OCI-LY3 (cell line): ENCODE data around the gene QDPR.
A peak's percentile ranks its signal among the peaks of the same experiment; 100 is the strongest.

Source experiments
- H2AFZ ChIP-seq: fragments of 200-600, 300-600 bp; shearing (Covaris generic); 2 replicates; pipeline ENCODE4 v1.6.0; 2014; ENCODE audit warnings: antibody characterized with exemption, low read depth, low read length
- H3K27ac ChIP-seq: fragments of 200-600, 300-600 bp; sonication (generic); 2 replicates; pipeline ENCODE4 v1.5.1; 2014; ENCODE audit warnings: mild to moderate bottlenecking, low read length, moderate library complexity, mixed read lengths
- H3K27me3 ChIP-seq: fragments of 200-600, 300-600 bp; sonication (generic); 2 replicates; pipeline ENCODE4 v1.6.1; 2014; ENCODE audit warnings: low read depth, low read length, mixed read lengths
- H3K36me3 ChIP-seq: fragments of 200-600, 300-600 bp; sonication (generic); replicated peaks from 2 replicates; pipeline ENCODE3; 2014; ENCODE audit warnings: low read depth, low read length, mixed read lengths
- H3K4me1 ChIP-seq: fragments of 300-600, 200-600 bp; sonication (generic); 2 replicates; pipeline ENCODE4 v1.6.1; 2014; ENCODE audit warnings: low read length, mixed read lengths
- H3K4me2 ChIP-seq: fragments of 200-600, 300-600 bp; sonication (generic); 2 replicates; pipeline ENCODE4 v1.6.1; 2014; ENCODE audit warnings: low read length, mixed read lengths
- H3K4me3 ChIP-seq: fragments of 300-600, 200-600 bp; sonication (generic); 2 replicates; pipeline ENCODE4 v1.5.1; 2014; ENCODE audit warnings: antibody characterized with exemption, mild to moderate bottlenecking, low read length, moderate library complexity
- H3K79me2 ChIP-seq: fragments of 300-600, 200-600 bp; shearing (Covaris generic); 2 replicates; pipeline ENCODE4 v1.6.1; 2014; ENCODE audit warnings: mild to moderate bottlenecking, low read length, mixed read lengths
- H3K9ac ChIP-seq: fragments of 300-600, 200-600 bp; shearing (Covaris generic); 2 replicates; pipeline ENCODE4 v1.6.0; 2014; ENCODE audit warnings: mild to moderate bottlenecking, low read length, moderate library complexity
- H3K9me3 ChIP-seq: fragments of 200-600, 300-600 bp; shearing (Covaris generic); 2 replicates; pipeline ENCODE4 v1.6.1; 2014; ENCODE audit warnings: low read length, mixed read lengths; ENCODE audit not compliant: insufficient read depth
- H4K20me1 ChIP-seq: fragments of 200-600, 300-600 bp; sonication (generic); 2 replicates; pipeline ENCODE4 v1.6.1; 2016; ENCODE audit warnings: low read length, mixed read lengths; ENCODE audit not compliant: insufficient read depth
- EZH2phosphoT487 ChIP-seq: fragments of 200-600 bp; shearing (Covaris generic); IDR thresholded peaks from 2 replicates; pipeline ENCODE4 v1.6.1; 2018; ENCODE audit warnings: antibody characterized with exemption, mixed run types, low read depth
- TF ChIP-seq, protein P1 (sequence below): fragments of 200-600, 300-600 bp; sonication (generic); IDR thresholded peaks from 2 replicates; pipeline ENCODE4 v1.5.1; 2014; ENCODE audit warnings: antibody characterized with exemption, low read length, low read depth

QDPR gene

DNA sequence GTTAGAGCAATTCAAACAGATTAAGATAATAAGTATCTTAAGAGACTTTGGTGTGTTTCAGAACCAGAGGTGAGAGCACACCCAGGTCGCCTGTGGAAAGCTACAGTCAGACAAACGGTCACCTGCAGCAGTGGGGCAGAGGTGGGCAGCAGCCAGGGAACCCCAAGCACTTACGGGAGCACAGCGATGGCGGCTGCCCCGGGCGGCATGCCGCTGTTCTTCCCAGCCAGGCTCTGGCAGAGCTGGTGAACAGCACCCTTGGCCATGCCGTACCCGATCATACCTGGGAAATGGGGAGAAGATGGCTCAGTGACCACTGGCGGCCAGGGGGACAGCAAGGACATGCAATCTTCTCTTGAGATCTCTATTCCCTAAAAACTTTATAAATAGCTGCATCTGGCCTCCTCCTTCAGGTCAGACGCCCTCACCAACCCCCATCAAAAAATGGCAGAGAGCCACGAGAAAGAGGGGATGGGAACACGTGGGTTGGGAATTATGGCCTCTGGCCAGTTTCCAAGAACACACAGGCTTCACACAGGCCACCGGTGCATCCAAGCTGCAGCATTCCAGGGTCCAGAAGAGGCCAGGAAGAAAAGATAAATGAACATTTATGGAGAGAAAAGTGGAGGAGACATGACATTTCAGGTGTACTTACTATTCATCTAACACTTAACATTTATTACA lies 19.7 kb downstream of the QDPR start:
- no peak overlapping the region for H2AFZ ChIP-seq
- H3K79me2 ChIP-seq = no peaks in the 10 kb centered on the region
- H3K27ac ChIP-seq = no peak overlapping the region
- peaks cover 13% of the 10 kb centered on the region for H3K4me1 ChIP-seq
- TF ChIP-seq EZH2phosphoT487 = no peak
- TF ChIP-seq, protein P1, sequence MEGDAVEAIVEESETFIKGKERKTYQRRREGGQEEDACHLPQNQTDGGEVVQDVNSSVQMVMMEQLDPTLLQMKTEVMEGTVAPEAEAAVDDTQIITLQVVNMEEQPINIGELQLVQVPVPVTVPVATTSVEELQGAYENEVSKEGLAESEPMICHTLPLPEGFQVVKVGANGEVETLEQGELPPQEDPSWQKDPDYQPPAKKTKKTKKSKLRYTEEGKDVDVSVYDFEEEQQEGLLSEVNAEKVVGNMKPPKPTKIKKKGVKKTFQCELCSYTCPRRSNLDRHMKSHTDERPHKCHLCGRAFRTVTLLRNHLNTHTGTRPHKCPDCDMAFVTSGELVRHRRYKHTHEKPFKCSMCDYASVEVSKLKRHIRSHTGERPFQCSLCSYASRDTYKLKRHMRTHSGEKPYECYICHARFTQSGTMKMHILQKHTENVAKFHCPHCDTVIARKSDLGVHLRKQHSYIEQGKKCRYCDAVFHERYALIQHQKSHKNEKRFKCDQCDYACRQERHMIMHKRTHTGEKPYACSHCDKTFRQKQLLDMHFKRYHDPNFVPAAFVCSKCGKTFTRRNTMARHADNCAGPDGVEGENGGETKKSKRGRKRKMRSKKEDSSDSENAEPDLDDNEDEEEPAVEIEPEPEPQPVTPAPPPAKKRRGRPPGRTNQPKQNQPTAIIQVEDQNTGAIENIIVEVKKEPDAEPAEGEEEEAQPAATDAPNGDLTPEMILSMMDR = no peak
- H3K36me3 ChIP-seq = peaks cover 33% of the 10 kb centered on the region
- no peaks in the 10 kb centered on the region for H3K9me3 ChIP-seq
- H3K4me2 ChIP-seq = no peak overlapping the region
- H4K20me1 ChIP-seq = no peaks in the 10 kb centered on the region
- no peaks in the 10 kb centered on the region for H3K27me3 ChIP-seq
- no peak overlapping the region for H3K4me3 ChIP-seq
- H3K9ac ChIP-seq = no peak overlapping the region

DNA sequence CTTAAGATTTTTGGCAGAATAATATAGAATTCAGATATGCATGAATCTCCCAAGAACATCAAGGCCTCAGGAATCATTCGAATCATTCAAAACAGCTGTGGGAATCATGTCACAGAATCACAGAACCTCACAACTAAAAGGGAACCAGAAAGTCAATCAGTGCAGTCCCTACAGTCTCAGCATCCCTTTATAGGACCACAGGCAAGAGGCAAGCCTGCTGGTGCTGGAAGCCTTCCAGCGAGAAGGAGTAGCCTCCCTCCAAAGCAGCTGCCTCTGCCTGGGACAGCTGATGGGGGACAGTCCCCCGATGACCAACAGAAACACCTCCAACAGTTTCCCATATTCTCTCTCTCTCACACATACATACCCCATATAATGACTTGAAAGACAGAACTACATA lies 20.7 kb downstream of the QDPR start:
- Histone ChIP-seq H2AFZ (no peak overlapping the region), H3K36me3 (peaks cover 42% of the 10 kb centered on the region), H3K27ac (no peak overlapping the region), H4K20me1 (no peaks in the 10 kb centered on the region), H3K4me1 (peaks cover 13% of the 10 kb centered on the region), H3K4me3 (no peak overlapping the region), H3K79me2 (no peaks in the 10 kb centered on the region), H3K9me3 (no peaks in the 10 kb centered on the region), H3K4me2 (no peak overlapping the region), H3K9ac (no peak overlapping the region), H3K27me3 (no peaks in the 10 kb centered on the region)
- TF ChIP-seq, protein P1 = no peak
- TF ChIP-seq EZH2phosphoT487 = no peak

DNA sequence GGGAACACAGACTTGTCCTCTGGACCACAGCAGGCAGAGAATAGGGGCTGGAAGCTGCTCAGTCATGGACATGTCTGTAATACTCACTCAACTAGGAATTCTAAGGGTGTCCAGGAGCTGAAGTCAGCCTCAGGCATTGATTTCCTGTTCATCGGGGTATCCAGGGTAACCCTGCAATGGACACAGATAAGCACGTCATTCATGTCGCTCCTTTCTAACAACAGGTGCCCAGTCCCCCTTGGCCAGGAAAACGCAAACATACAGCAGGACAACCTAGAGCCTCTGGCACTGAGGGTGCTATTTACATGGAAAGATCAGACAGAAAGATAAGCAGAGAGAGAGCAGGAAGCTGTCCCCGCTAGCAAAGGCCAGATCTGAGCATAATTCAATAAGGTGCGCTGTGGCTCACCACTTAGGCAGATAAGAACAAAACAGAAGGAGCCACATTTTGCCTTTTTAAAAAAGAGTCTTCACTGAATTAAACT lies 21.3 kb downstream of the QDPR start:
- no peak overlapping the region for H3K4me2 ChIP-seq
- H3K9ac ChIP-seq = no peak overlapping the region
- H2AFZ ChIP-seq = no peak overlapping the region
- peaks cover 44% of the 10 kb centered on the region for H3K36me3 ChIP-seq
- no peaks in the 10 kb centered on the region for H3K9me3 ChIP-seq
- TF ChIP-seq, protein P1 = no peak
- no peak for TF ChIP-seq EZH2phosphoT487
- H3K4me1 ChIP-seq = peaks cover 13% of the 10 kb centered on the region
- H3K79me2 ChIP-seq = no peaks in the 10 kb centered on the region
- H3K27me3 ChIP-seq = no peaks in the 10 kb centered on the region
- H4K20me1 ChIP-seq = no peaks in the 10 kb centered on the region
- no peak overlapping the region for H3K27ac ChIP-seq
- no peak overlapping the region for H3K4me3 ChIP-seq

DNA sequence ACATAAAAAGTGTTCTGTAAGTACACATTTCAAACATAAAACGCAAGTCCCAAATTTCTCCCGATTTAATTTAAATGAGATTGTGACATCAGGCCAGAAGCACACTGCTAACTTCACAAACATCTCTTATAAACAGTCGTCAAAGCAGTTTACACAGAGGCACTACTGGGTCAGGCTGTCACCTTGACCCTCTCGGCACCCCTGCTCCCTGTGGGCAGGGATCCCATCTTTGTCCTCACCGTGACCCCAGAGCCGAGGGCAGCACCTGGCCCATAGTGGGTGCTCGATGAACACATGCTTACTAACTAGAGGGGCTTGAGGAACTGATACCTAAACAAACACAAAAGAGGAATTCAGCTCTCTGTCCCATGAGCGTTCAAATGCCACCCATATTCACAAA lies 22.2 kb downstream of the QDPR start:
- no peak for TF ChIP-seq EZH2phosphoT487
- TF ChIP-seq, protein P1 = no peak
- Histone ChIP-seq H4K20me1 (no peaks in the 10 kb centered on the region), H3K9me3 (no peaks in the 10 kb centered on the region), H3K27me3 (no peaks in the 10 kb centered on the region), H3K36me3 (peaks cover 37% of the 10 kb centered on the region), H3K79me2 (no peaks in the 10 kb centered on the region), H3K9ac (no peak overlapping the region), H3K4me2 (peak overlapping the region; percentile 27), H2AFZ (no peak overlapping the region), H3K27ac (no peak overlapping the region), H3K4me3 (no peak overlapping the region), H3K4me1 (peaks cover 13% of the 10 kb centered on the region)
